Raji (cell line): ENCODE measurements around the gene C1QL4.

Experiments used
- POLR2A ChIP-seq: IDR thresholded peaks from 2 replicates; pipeline ENCODE4 v1.6.1; 2011; ENCODE audit warnings: low read depth, low read length, control low read depth; ENCODE audit not compliant: insufficient read depth

Gene C1QL4

DNA sequence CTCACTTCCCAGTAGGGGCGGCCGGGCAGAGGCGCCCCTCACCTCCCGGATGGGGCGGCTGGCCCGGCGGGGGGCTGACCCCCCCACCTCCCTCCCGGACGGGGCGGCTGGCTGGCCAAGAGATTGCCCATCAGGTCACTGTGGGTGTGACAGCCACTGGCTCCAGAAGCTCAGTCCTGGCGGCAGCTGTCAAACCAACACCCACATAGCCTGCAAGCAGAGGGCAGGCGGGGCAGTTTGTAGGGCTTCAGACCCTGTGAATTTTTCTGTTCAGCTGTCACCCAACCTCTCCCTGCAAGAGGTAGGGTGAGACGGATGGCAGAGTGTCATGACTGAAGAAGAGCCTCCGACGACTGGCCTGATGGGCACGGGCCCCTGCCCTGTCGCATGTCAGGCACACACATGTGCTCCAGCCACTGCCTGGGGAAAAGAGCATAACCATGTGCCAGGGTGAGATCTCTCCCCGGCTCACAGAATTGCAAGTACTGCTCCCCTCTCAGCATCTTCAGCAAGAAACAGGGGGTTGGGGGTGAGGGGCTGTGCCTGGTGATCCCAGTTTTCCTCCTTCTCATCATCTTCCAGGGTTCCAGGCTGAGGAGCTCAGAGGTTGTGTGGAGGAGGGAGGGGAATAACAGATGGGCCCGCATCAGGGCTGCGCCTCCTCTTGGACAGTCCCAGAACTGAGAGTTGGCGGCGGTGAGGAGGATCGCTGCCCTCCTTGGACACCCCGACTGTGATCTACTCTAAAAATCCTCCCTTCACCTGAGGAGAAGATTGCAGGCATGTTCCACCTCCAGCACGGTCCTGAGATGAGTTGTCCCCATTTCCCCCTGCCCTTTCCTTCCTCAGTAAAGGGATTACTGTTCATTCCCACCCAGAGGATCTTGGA lies 53.2 kb downstream of the C1QL4 start:
- TF ChIP-seq POLR2A, result no peak
